NCI-H2196 (cell line): ENCODE measurements around the gene KCNAB2.

Experiments
- DNase-seq: peaks from one replicate; lab custom pipeline; 2025; ENCODE audit not compliant: unreplicated experiment; lab: John Stamatoyannopoulos, UW

KCNAB2 gene

DNA sequence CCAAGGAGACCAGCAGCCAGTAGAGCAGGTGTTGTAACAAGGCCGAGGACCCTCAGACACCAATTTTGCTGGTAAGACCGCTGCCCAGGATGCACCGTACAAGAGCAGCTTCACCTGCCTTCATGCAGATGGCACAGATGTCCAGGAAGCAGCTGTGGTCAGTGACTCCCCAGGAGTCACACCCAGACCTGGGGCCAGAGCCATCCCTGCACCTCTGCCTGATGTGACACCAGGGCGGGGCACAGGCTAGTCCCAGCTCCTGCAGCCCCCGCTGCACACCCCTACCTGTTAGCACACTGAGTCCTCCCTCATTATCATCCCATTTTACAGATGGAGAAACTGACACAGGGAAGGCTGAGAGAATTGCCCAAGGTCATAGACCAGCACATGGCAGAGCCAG, 16.3 kb upstream of the KCNAB2 start:
- no peak for DNase-seq

DNA sequence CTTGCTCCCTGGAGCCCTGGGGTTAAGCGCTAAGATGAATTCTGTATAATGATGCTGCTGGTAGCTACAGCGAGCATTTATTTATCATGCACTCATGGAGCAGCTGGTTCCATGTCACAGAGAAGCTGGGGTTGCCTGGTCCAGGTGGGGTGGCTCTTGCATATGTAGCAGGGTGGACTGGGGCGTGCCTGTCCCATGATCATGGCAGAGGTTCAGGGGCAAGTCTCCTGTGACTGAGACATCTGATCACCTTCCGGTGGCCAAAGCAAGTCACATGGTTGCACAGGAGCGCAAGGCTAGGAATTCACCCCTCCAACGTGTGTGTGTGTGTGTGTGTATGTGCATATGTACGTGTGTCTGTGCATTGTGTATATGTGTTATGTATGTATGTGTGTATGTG, 15.6 kb upstream of the KCNAB2 start:
- DNase-seq, result no peak

DNA sequence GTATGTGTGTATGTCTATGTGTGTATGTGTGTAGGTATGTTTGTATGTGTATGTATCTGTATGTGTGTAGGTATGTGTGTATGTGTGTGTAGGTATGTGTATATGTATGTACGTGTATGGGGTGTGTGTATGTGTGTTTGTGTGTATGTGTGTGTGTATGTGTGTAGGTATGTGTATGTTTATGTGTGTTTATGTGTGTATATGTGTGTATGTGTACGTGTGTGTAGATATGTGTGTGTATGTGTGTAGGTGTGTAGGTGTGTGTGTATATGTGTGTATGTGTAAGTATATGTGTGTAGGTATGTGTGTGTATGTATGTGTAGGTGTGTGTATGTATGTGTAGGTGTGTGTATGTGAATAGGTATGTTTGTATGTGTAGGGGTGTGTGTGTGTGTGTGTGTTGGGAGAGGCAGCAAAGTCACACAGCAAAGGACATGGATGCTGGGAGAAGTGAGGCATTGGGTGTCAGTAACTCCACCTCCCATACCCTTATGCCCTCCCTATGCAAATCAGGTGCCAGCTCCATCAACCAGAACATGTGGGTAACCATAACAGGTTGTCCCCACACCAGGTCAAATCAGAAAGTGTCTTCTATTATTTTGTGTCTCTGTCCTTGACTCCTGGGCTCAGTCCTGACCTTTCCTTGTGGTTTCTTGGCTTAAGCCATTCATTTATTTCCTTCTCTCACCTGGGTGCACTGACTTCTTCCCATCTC, 15.0 kb upstream of the KCNAB2 start:
- no peak for DNase-seq

DNA sequence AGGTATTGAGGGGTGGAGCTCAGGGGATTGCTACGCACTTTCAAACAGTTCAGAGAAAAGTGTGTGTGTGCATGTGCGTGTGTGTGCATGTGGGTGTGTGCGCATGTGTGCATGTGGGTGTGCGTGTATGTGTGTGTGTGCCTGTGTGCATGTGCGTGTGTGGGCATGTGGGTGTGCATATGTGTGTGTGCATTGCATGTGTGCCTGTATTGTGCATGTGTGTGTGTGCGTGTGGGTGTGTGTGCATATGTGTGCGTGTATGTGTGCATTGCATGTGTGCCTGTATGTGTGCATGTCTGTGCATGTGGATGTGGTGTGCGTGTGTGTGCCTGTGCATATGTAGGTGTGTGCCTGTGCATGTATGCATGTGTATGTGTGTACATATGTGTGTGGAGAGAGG, 12.6 kb upstream of the KCNAB2 start:
- DNase-seq, result no peak

DNA sequence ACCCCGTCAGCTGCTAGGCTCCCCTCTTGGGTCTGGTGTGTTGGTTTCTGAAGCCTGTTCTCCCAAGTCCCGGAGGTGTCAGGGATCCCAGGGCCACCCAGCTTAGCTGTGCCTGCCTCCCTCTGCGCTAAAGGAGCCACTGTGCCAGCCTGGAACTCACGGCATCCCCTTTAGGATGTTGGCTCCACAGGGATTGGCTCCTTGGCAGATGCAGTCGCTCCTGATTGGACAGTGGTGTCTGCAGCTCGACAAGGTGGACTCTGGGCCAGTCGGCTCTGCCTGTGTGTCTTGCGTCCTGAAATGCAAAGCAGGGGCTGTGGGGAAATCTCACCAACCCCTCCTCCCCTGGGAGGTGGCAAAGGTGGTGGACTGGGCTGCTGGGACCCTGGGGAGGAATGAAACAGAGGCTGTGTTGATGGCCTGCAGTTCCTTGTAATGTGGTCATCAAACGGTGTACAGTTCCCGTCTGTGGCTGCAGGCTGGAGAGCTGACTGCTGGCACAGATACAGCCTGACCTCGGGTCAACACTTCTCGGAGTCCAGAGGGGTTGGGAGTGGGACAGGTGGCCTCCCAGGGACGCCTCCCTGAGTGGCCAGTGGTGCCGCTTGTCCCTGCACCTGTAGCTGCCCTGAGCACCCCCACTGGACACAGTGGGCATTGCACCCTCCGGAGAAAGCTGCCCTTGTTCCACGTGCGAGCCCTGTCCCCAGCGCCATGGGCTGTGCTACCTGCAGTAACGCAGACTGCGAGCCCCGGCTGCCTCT, 11.5 kb upstream of the KCNAB2 start:
- peak; percentile 83 for DNase-seq

DNA sequence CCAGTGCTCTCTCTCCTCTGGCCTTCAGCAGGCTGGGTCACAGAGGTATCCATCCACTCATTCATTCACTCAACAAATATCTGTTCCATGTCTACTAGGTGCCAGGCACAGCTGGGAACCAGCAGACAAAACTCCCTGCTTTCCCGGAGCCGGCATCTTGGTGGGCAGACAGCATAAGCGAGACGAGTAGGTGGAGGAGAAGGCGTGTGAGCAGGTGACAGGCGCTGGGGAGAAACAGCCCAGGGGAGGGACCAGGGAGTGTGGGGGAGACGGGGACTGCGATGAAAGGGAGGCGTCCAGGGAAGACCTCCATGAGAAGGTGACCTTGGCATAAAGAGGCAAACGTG, 11.0 kb upstream of the KCNAB2 start:
- no peak for DNase-seq

DNA sequence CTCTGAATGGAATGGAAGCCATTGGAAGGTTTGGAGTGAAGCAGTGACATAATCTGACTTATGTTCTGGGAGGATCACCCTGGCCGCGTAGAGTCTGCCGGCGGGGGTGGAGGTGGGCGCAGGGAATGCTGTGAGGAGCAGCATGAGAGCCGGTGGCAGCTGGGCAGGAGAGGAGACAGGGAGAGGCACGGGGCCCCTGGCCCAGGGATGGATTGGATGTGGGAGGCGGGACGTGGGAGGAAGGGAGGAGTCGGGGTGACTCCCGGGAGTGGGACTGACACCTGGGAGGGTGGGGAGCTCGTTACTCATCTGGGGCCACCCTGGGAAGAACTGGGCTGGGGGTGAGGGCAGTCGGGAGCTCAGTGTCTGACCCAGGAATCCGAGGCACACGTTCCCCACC, 10.4 kb upstream of the KCNAB2 start:
- no peak for DNase-seq

DNA sequence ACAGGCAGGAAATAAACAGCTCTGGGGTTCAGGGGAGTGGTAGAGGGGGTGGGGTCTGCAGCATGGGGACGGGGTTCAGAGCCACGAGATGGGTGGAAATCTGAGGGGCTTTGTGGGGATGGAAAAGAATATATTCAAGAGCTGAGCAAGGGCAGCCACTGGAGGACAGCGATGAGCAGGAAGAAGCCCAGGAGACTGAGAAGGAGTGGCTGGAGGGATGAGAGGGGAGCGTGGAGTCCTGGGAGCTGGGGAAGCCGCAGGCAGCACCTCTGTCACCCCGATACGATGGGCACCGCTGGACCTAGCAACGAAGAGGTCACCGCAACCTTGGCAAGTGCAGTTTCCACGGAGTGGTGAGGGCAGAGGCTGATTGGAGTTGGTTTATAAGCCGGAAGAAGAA, 10.0 kb upstream of the KCNAB2 start:
- no peak for DNase-seq

DNA sequence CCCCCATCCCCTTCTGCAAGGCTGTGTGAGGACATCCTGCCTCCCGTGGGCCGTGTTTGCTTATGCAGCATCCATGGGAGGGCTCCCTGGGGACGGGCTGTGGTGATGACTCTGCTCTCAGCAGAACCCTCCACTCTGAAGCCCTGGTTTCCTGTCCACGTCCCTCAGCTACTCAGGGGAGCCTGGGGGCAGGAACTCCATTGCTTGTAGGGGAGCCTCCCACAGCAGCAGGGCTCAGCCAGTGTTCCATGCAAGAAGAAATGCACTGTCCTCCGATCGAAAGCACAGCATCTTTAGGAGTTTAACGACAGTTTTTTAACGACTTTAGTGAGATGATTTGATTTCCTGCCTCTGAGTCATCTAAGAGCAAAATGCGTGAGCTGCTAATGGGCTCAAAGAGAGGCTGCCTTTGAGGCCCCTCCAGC, 8.3 kb upstream of the KCNAB2 start:
- no peak for DNase-seq

DNA sequence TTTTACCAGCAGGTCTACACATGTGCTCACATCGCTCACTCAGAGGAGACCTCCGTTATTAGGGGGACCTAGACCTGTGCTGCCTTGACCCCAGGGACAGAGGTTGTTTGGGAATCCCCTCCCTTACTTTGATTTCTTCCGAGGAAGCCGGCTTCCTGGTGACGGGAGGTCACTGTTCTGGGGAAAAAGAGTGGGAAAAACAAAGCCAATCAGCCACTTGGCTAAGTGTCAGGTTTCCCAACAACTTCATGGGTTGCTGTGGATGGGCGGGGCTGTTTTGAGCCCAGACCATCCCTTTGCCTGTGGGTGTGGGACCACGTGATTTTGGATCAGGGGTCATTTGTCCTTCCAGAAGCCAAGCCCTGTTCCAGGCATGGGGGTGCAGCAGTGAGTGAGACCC, 7.1 kb upstream of the KCNAB2 start:
- no peak for DNase-seq

DNA sequence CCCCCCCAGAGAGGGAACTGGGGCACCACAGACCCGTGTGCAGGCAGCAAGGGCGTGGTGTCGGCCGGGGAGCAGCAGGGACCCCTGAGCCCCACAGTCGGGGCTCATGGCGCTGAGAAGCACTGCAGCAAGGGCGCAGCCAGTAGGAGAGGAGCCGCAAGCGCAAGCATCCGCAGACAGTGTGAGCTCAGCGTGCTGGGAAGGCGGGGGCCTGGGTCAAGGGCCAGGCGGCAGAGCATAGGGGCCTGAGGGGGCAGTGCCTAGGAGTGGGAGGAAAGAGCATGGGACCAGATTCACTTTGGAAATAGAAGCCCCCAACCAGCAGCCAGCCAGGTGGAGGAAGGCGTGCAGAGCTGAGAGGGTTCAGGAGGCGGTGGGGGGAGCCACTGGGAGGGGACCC, 6.7 kb upstream of the KCNAB2 start:
- no peak for DNase-seq

DNA sequence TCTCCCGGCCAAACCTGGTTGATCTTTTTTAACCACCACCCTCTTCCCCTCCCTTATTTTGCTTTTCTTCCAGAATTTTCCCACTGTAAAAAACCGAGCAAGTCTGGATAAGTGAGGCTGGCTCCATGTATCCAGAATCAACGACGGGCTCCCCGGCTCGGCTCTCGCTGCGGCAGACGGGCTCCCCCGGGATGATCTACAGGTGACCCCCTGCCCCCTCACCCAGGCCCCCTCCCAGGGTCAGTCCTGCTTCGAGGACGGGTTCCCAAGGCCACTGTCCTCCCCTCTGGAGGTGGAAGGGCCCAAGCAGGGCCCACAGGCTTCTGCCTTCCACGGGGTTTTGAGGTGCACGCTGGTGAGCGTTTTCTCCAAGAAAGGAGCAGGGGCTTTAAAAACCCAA, 5.2 kb upstream of the KCNAB2 start:
- no peak for DNase-seq

DNA sequence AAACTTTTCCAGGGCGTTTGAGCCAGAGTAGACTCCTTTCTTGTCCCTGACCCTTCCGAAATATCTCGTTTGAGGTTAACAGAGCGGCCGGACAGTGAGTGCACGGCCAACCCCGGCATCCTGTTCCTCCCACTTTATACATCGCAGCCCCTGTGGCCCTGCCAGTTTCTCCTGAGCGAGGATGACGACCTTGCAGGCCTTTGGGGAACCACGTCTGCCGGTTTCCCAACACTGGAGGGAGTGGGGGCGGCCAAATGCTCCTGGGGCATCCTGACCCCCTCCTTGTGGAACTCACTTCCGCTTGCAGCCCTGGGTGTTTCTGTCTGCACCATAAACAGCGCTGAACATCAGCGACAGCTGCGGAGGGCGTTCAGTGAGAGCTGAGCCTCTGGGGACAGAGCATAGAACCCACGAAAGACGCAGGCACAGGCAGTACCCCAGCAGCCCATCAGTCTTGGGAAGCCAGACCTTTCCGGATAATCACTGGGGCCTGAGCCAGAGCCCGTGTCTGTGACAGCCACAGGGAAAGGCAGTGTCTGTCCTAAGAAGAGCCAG, 4.8 kb upstream of the KCNAB2 start:
- DNase-seq, result no peak

DNA sequence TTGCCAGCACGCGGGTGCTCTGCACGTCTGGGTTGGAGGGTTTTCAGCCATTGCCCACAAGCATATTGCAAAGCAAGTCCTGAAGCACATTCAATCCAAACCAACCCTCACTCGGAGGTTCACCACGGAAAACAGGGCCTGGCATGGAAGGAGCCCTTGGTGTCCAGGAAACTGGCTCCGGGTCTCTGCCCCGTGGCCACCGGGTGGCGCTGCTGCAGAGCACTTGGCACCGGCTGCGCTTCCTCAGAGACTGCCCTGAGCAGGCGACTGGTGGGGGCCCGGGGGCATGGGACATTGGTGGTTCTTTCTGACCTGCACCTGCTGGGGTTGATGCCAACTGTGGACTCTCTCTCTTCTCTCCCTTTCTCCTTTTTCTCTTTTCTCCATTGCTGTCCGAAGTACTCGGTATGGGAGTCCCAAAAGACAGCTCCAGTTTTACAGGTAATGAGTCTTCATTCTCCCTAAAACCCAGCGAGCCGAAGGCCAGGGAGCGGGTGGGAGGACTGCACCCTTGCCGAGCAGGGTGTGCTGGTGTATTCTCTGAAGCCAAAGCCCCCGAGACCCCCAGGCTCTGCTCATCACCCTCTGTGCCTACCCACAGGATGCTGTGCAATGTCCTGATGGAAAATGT, 4.1 kb upstream of the KCNAB2 start:
- peak; percentile 73 for DNase-seq

DNA sequence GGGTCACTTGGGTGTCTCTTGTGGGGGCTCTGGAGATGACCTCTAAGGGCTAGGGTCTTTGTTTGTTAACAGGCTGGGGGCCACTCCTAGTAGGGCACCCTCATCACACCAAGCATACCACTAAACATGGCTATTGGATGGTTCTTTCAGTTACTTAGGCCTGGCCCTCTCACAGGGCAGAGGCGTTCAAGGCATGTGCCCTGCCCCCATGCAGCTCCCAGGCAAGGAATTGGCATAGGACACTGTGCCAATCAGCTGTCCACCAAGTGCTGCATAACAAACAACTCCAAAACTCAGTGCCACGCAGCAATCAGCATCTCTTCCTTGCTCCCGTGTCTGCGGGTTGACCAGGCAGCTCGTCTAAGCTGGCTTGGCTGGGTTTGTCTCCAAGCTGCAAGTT, 2.1 kb upstream of the KCNAB2 start:
- no peak for DNase-seq

DNA sequence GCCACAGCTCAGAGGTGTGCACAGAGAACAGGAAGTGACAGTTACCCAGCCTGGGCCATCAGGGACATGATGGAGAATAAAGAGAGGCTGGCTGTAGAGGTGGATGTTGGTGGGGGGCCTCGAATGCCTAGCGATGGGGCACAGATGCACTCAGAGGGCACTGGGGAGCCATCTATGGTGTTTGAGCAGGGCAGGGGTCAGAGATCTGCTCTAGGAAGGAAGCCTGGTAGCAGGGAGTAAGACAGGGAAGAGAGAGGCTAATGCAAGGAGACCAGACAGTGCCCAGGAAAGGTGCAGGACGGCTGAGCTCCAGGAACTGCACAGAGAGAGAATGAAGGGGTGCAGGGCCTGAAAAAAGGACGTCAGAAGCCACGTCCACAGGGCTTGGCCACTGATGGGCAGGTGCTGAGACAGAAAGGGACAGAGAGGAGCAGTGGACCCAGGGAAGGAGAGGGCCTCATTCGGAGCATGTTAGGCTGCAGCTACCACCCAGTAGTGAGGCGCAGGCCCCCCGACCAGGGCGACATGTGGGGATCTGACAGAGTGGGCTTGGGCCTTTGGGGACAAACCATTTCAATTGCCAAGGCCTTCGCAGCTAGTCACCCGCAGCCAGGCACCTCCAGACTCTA, 1.1 kb upstream of the KCNAB2 start:
- DNase-seq, result no peak

DNA sequence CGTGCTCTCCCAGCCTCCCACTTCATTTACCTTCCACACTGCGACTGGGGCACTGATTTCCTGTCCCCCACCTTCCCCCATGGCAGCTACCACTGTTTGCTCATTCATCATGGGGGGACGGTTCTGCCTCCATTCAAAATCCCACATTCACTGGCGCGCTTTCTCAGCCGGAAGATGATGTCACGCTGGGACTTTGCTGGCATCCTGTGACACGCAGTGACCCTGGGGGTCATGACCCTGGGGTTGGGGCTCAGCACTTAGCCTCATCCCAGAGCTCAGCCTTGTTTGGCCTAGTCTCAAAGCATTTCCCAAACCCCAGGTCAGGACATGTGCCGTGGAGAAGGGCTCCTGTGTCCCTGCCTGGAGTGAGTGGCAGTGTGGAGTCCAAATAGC, 582 bp upstream of the KCNAB2 start:
- DNase-seq, result no peak

DNA sequence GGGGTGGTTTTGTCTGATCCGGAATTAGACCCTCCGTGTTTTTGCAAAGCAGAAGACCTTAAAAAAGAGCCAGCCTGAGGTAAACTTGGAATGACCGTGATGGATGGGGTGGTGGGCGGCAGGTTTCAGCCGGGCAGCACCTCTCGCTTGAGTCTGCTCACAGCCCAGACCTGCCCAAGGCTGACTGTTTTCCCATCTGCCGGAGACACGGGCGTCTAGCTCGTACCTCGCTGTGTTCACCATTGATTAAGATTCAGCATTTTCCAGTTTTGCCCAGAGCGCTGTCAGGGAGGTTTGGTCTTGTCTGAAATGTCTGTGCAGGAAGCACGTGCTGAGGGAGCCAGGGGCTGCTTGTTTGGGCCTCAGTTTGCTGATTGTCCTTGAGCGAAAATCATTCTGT, 591 bp downstream of the KCNAB2 start:
- DNase-seq, result no peak

DNA sequence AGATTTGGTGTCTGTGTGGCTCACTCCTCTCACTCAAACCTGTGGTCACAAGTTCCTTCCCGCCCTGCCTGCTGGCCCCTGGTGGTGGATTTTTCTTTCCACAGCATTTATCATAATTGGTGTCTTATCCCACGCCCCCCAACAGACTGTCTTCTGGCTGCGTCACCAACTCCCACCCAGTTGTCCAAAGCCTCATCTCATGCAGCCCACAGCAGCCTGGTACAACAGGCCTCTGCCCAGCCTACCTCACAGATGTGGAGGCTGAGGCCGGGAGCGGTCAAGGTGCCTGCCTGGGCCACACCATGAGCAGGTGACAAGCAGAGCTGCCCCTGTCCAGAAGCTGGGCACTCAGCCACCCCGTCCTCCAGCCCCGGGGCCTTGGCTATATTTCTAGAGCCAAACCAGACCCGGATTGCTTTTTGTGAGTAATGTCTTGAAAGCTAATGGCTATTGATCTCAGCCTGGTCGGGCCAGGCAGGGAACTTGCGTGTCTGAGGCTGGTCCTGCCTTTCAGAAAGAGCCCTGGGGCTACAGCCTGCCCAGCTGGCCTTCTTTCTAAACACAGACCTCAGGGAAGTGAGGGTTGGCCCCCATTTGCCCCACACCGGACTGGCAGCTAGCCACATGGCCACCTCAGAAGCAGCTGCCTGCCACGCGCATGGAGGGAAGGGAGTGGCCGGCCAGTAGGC, 2.6 kb downstream of the KCNAB2 start:
- peak; percentile 68 for DNase-seq

DNA sequence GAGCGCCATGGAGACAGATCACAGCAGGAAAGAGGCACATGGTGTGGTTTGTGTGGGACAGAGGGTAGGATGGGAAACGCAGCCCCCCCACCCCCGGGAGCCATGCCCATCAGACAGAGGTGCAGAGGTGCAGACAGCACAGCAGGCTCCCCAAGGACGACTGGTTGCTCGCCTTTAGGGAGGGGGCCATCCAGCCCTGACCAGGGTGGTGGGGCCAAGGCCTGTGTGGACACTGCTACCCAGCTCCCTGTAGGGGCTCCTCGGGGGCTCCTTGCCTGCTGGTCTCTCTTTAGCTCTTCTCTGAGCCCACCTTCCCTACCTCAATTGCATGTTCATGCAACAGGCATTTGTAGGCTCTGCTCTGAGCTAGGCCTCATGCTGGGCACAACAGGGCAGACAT, 3.7 kb downstream of the KCNAB2 start:
- DNase-seq, result no peak

DNA sequence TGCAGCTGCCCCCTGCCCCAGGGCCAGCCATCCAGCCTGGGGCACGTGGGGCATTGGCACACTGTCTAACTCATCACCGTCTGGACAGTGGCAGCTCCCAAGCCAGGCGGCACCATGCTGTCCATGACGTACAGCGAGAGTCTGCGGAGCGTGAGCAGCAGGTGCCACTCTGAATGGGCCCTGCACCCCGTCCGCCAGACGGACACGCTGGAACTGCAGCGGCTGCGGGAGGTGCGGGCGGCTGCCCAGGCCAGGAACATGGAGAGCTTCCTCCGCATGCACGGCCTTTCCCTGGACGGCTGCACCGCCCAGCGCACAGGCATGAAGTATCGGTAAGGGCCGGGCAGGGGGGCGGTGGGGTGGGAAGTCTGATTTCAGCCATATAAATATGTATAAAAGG, 5.7 kb downstream of the KCNAB2 start:
- DNase-seq, result no peak
